Measurements from ENCODE around the gene AGPAT1.

DNA sequence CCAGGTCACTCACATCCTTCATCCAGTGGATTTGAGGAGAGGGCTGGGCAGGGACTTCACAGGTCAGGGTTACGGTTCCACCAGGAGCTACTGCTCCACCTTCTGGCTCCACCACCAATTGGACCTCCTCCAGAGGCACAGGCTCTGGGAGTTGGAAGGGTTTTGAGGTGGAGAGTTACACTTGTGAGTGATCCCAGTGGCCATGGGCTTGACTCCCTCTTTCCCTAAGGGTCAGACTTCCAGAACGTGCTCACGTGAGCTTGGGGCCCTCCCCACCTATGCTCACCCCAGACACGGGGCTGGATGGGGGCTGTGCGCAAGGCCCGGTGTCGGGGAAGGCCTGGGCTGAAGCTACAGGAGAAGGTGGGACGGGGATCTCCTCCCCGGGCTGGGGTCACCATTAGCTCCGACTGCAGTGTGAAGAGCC is 6.7 kb upstream of the AGPAT1 start:
- TF ChIP-seq POLR2A (IDR thresholded peaks at IDR 0.05) (no peak), CTCF (IDR thresholded peaks at IDR 0.05 in 4 of 5, conservative IDR thresholded peaks at IDR 0.05 in 1 of 5) (no peak)
